ENCODE data around the gene BTBD2.

- no peak for TF ChIP-seq CTCF (IDR thresholded peaks at IDR 0.05; ENCODE audit: poor library complexity)
- TF ChIP-seq EZH2 (IDR thresholded peaks at IDR 0.05; ENCODE audit: borderline replicate concordance): no peak
- no peak for TF ChIP-seq EZH2phosphoT487 (IDR thresholded peaks at IDR 0.05; ENCODE audit: low read depth, severe bottlenecking, unreplicated experiment)
Observed at GRCh38 chr19:1953441-1954094, 61.9 kb downstream of the BTBD2 start.

Data from hepatocyte (in vitro differentiated cells).